ENCODE results near the gene CAMTA1. TPM values are rescaled to one million over a fixed set of nuclear protein-coding genes. Genes with fewer than 3 reads are reported as not detected.

CAMTA1 gene
- total RNA-seq, 1 donor from 2014 or later: 99.0 TPM

- no peak overlapping the region for H3K27ac Mint-ChIP-seq
Observed at GRCh38 chr1:7732331-7732730, 947.1 kb downstream of the CAMTA1 start.

GRCh38 chr1:7733276-7733675 lies 948.0 kb downstream of the CAMTA1 start:
- Mint-ChIP-seq H3K36me3 (ENCODE audit: insufficient read depth) (peaks cover 14% of the 10 kb centered on the region), H3K4me3 (ENCODE audit: low read depth) (no peak overlapping the region), H3K9me3 (ENCODE audit: low read depth) (no peaks in the 10 kb centered on the region), H3K27me3 (no peaks in the 10 kb centered on the region), H3K27ac (no peak overlapping the region), H3K4me1 (ENCODE audit: low read depth) (no peaks in the 10 kb centered on the region)
- DNase-seq (ENCODE audit: low spot score, unreplicated experiment): no peak
- TF ChIP-seq CTCF (IDR thresholded peaks at IDR 0.05; ENCODE audit: unreplicated experiment): no peak

More at GRCh38 chr1:7732331-7732730, 947.1 kb downstream of the CAMTA1 start:
- no peaks in the 10 kb centered on the region for H3K9me3 Mint-ChIP-seq (ENCODE audit: low read depth)
- H3K4me1 Mint-ChIP-seq (ENCODE audit: low read depth): no peaks in the 10 kb centered on the region
- TF ChIP-seq CTCF (IDR thresholded peaks at IDR 0.05; ENCODE audit: unreplicated experiment): no peak
- no peaks in the 10 kb centered on the region for H3K27me3 Mint-ChIP-seq
- H3K36me3 Mint-ChIP-seq (ENCODE audit: insufficient read depth): peaks cover 7% of the 10 kb centered on the region
- H3K4me3 Mint-ChIP-seq (ENCODE audit: low read depth): no peak overlapping the region
- DNase-seq (ENCODE audit: low spot score, unreplicated experiment): no peak

GRCh38 chr1:7738044-7738443 lies 952.8 kb downstream of the CAMTA1 start:
- no peak for DNase-seq (ENCODE audit: low spot score, unreplicated experiment)
- Mint-ChIP-seq H3K27me3 (no peaks in the 10 kb centered on the region), H3K27ac (no peak overlapping the region), H3K9me3 (ENCODE audit: low read depth) (no peaks in the 10 kb centered on the region), H3K4me3 (ENCODE audit: low read depth) (no peak overlapping the region), H3K4me1 (ENCODE audit: low read depth) (no peaks in the 10 kb centered on the region), H3K36me3 (ENCODE audit: insufficient read depth) (peaks cover 24% of the 10 kb centered on the region)
- TF ChIP-seq CTCF (IDR thresholded peaks at IDR 0.05; ENCODE audit: unreplicated experiment): no peak

GRCh38 chr1:7743346-7743745 lies 958.1 kb downstream of the CAMTA1 start:
- Mint-ChIP-seq H3K27me3 (no peaks in the 10 kb centered on the region), H3K27ac (no peak overlapping the region), H3K4me1 (ENCODE audit: low read depth) (peaks cover 5% of the 10 kb centered on the region), H3K9me3 (ENCODE audit: low read depth) (no peaks in the 10 kb centered on the region), H3K36me3 (ENCODE audit: insufficient read depth) (peaks cover 21% of the 10 kb centered on the region), H3K4me3 (ENCODE audit: low read depth) (no peak overlapping the region)
- no peak for DNase-seq (ENCODE audit: low spot score, unreplicated experiment)
- no peak for TF ChIP-seq CTCF (IDR thresholded peaks at IDR 0.05; ENCODE audit: unreplicated experiment)

GRCh38 chr1:7744882-7745281 lies 959.6 kb downstream of the CAMTA1 start:
- Mint-ChIP-seq H3K4me3 (ENCODE audit: low read depth) (no peak overlapping the region), H3K9me3 (ENCODE audit: low read depth) (no peaks in the 10 kb centered on the region), H3K36me3 (ENCODE audit: insufficient read depth) (peaks cover 11% of the 10 kb centered on the region), H3K27me3 (no peaks in the 10 kb centered on the region), H3K27ac (no peak overlapping the region), H3K4me1 (ENCODE audit: low read depth) (peaks cover 5% of the 10 kb centered on the region)
- no peak for DNase-seq (ENCODE audit: low spot score, unreplicated experiment)
- no peak for TF ChIP-seq CTCF (IDR thresholded peaks at IDR 0.05; ENCODE audit: unreplicated experiment)

Data from progenitor cell of endocrine pancreas (in vitro differentiated cells).